SK-N-DZ (cell line): ENCODE measurements around the gene PGM2.

Experiments
- DNase-seq: peaks from one replicate; pipeline ENCODE4 v3.0.0-alpha.2; 2015; ENCODE audit warnings: low spot score

Gene PGM2

DNA sequence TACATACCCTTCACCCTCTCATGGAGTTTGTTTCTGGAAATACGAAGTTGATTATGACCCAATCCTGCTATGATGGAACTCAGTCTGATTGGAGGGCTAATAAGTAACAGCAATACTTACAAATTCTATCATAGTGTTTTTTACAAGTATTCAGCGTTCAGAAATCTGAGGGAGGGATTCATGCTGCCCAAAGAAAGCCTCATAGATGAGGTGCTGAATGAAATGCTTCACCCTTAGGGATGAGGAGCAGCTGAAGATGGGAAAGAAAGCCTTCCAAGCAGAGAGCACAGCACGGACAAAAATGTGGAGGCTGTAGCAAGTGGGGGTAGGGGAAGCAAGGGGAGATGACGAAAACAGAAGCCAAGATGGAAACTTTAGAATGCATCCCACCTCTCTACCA, 36.5 kb downstream of the PGM2 start:
- no peak for DNase-seq

- DNase-seq, result no peak
Measured at GRCh38 chr4:37864786-37865185, 38.3 kb downstream of the PGM2 start.

DNA sequence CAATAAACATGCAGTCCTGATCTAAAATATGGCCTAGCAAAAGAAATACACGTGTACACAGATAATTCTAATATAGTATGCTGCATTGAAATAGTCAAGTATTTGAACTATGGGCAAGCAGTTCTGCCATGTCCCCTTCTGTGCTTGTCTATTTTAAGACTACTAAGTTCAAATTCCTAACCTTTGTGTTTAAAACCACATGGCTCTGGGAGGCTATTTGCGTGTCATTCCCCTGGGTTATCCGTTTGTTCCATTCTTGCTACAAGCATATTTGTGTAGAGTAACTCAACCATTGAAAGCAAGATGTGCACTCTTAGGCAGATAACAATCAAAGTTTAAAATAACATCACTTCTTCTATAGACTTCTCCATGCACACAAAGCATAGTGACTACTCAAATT, 39.0 kb downstream of the PGM2 start:
- DNase-seq, result no peak

- DNase-seq, result no peak
Measured at GRCh38 chr4:37867102-37867501, 40.6 kb downstream of the PGM2 start.

DNA sequence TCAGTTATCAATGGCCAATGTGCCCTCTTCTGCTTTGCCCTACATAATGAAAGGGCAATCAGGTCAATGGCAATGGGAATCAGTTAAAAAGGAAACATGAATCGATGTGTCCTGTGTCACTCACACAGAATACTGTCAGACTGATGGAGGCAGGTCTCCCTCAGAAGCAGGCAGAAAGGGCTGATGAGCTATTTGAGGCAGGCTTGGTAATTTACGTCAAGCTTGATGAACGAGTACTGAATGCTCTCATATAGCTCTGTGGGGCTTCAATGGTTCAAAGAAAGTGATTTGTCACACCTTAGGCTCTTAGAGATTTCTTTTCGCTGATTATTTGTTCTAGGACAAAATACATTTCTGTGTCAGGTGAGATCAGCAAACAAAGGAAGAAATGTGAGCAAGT, 41.8 kb downstream of the PGM2 start:
- no peak for DNase-seq

DNA sequence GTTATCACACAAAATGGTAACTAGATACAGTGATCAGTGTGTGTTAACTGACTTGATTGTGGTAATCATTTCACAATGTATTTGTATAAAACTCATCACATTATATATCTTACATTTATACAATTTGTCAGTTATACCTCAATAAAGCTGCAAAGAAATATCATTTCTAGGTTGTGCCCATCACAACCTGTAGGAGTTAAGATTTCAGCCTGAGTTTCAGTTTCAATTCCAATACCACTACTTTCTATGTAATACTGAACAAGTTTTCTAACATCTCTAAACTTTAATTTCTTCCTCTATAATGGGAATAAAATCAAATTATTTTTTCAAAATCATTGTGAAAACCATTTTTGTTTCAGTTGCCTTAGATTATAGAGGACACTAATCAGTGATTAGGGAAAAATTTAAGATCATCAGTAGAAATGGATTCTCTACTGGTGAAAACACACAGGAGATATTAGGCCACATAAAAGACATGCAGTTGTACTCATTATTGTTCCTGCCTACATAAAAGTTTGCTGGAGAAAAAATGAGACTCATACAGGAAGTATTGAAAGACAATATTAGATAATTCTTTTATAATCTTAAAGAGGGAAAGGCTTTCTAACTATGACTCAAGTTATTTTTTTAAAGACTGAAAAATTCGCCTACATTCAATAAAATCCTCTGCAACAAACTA, 46.0 kb downstream of the PGM2 start:
- no peak for DNase-seq

DNA sequence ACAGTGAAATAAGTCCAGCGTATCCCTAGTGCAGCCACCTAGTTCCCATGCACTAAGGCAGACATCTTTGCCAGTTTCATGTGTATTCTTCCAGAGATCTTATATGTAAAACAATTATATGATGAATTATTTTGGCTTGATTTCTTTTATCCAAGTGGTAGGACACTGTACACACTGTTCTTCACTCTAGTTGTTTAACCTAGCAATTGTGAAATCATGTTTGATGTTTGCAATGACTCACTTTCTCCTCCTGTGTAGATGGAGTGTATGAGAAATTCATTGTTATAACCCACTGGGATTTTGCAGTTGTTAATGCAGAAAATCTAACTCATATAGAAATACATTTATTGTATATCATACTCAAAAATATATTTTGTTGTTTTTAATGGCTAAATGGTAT, 46.9 kb downstream of the PGM2 start:
- no peak for DNase-seq

GRCh38 chr4:37876156-37876555, 49.7 kb downstream of the PGM2 start:
- no peak for DNase-seq

DNA sequence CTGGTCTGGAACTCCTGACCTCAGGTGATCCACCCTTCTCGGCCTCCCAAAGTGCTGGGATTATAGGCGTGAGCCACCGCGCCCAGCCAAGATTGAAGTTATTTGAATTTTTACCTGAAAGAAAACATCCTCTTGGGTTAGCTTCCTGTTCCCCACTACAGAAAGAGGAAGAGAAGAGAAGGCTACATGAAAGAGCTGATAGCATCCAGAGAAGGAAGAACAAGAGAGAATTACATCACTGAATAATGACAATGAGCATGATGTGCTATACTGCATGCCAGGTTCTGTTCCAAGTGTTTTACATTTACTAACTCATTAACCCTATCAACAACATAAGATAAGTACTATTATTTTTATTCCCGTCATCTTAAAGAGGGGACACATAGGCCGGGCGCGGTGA, 52.9 kb downstream of the PGM2 start:
- no peak for DNase-seq

DNA sequence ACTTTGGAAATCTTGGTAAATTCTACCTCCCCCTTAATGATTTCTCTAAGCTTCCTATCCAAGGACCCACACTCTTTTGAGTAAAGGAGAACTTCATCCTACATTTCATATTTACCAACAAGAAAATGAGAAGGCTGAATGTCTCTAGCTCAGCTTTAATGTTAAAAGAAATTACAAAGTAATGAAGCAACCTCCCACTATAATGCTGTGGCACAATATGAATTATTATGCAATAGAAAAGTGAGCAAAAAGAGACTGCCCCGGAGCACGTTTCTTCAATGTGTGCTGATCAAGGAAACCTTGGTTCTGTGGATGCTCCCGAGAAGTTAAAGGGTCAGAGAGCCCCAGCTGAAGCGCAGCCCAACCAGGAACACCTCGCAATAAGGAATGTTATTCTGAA, 55.3 kb downstream of the PGM2 start:
- DNase-seq, result no peak

DNA sequence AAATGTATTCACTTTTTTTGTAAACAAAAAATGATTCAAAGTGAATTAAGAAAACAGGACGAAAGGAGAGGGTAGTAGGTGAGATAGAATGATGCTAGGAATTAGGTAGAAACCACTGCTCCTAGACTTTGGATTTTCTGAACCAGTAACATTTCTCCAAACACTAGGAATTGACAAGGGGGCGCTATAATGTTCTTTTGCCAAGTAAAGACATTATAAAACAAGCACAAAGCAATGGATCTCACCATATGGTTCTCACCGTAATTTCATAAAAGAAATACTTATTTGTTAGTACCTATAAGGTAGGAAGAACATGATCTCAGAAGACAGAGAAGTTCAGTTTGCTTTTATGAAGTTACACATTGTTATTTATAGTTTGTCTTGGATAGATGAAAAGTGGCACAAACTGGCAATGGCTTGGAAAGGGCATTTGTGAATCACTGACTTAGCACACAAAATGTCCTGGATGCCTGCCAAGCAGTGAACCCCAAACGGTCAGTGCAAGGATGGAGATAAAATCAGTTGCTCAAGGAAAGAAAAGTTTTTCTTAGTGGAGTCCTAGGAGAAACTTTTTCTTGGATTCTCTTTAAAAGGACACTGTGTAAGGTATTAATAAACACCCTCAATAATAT, 56.3 kb downstream of the PGM2 start:
- DNase-seq, result no peak

GRCh38 chr4:37884855-37885487, 58.5 kb downstream of the PGM2 start:
- DNase-seq, result no peak

- DNase-seq, result no peak
Measured at GRCh38 chr4:37885496-37885895, 59.0 kb downstream of the PGM2 start.

GRCh38 chr4:37889849-37890800, 63.6 kb downstream of the PGM2 start:
- peak; percentile 22 for DNase-seq

DNA sequence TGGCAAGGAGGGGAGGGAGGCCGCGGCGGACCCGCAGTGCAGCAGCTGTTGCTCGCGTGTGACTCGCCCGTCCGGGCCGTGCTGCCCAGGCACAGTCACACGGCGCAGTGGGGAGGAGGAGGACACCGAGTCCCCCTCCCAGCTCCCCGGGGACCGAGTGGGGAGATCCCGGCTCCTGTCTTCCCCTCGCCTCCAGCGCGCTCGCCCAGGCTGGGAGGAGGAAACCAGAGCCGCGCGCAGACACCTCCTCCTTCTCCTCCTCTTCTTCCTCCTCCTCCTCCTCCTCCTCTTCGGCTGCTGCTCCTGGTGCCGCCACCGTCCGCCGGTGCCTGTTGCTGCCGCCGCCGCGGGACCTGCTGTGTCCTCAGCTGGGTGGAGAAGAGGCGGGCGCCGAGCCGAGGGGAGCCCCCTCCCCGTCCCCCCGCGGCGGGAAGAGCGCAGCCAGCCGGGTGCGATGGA, 64.3 kb downstream of the PGM2 start, which contains the start of gene TBC1D1:
Gene TBC1D1 (plus strand): TSS at position 284 of the 459 bp plus-strand sequence. CDS start 11,012 bp downstream, outside the sequence.
- peak; percentile 8 for DNase-seq

DNA sequence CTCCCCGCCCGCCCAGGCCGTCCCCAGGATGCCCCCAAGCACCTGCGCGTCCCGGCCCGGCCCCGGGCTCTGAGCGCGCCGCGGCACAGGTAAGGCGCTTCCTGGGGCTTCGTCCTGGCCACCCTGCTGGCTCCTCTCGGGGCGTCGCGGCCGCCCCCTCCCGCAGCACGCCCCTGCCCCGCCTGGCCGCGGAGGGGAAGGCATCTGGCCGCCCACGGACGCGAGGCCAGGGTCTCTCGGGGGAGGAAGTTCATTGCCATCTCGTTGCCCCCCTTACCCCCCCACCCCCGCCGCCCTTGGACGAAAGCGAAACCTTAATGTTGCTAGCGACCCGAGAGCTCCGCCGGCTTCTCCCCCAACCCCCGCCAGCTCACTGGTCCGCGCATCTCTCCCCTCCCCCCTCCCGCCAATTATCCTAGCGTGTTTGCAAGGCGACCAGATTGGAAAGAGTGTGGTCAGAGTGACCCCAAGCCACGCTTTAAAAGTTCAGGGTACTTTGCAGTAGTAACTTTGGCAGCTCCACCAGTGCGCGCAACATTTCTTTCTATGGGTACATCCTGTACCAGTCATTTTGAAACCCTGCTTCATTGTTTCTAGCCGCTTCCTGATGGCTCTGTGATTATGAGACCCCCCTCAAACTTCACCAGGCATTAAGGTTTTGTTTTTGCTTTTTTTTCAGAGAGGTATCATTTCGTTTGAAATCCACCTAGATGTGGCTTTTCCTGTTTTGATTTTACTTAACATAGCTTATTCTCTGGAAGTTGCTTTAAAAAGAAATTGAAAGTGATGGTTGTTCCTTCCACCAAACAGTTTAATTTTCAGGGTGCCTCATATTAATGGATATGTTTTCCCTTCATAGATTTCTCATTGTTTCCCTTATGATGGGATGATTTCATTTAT, 65.0 kb downstream of the PGM2 start:
- DNase-seq, result no peak

DNA sequence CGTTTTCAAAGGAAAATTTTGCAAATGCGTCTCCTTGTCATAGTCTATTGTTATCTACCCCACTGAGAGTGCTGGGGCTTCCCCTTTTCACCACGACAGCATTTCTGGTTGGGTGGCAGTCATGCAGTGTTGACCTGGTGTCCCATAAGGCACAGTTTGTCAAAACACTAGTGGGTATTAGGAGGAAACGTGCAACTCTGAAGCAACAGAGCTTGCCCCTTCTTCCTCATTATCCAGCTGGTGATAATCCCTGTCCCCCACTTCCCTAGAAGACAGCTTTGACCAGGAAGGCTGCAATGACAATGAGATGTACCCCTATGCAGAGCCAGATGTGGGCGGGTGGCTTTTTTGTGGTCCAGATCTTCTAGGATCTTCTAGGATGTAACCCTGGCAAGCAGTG, 66.2 kb downstream of the PGM2 start:
- DNase-seq, result no peak

DNA sequence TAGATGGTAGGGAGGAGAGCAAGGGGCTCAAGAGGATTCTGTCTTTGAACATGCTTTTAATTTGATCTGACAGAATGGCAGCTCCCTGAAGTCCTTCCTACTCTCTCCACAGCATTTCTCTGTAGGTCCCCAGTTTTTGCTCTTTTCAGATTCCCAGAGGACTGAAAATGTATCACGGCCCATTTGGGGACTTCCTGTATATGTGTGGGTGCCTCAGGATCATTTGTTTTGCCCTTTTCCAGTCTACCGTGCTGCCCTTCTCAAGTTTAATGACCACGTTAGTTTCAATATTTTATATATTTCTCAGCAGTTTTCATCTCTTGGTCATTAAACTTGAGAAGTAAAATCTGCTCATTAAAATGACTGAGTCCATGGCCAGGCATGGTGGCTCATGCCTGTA, 66.7 kb downstream of the PGM2 start:
- no peak for DNase-seq

- no peak for DNase-seq
Measured at GRCh38 chr4:37895271-37895670, 68.8 kb downstream of the PGM2 start.

DNA sequence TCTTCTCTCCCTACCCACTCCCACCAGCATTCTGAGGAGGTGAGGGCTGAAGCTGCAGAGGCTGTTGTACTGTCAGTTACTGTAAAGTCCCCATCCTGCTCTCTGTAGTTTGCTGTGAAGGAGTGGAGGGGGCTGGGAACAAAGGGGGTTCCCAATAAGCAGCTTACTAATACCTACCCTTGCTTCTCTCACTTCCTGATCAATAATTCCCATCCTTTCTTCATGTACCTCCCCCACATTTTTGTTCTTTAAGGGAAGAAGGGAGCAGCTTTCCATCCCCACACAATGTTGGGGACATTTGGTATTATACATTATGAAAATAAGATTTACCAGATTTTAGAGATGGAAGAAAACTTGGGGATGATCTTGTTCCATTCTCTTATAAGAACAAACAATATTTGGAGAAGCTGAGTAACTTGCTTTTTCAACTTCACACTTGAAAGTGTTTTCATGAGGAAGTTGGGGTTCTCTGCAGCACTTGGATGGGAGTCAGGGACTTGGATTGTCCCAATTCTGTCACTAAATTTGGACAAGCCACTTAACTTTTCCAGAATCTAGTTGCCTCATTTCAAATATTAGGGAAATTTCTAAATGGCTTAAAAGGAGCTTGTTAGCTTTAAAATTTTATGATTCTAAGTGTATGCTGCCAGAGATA, 69.8 kb downstream of the PGM2 start:
- no peak for DNase-seq
